HG03175 (cell line): ENCODE data around the gene SNRPD3.

ENCODE experiments used
- ATAC-seq: cut with Tn5 transposase; IDR thresholded peaks from one replicate; pipeline ENCODE4 v1.9.1; 2021; ENCODE audit warnings: mild to moderate bottlenecking, moderate library complexity; ENCODE audit not compliant: unreplicated experiment

Gene SNRPD3

GRCh38 chr22:24565077-24565476, 9.3 kb downstream of the SNRPD3 start:
- ATAC-seq = no peak

GRCh38 chr22:24566899-24567511, 11.2 kb downstream of the SNRPD3 start:
- ATAC-seq = no peak

DNA sequence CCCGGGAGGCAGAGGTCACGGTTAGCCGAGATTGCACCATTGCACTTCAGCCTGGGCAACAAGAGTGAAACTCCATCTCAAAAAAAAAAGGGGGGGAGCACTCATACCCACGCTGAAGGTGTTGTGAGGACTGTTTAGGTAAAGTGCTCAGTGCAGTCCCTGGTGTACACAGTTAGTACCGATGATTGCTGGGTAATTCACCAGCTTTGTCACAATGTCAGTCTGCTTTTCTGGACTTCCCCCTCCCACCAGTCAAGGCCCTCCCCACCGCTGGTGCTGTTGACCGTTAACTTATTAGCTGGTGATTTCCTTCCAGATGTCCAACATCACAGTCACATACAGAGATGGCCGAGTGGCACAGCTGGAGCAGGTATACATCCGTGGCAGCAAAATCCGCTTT, 11.9 kb downstream of the SNRPD3 start:
- no peak for ATAC-seq

DNA sequence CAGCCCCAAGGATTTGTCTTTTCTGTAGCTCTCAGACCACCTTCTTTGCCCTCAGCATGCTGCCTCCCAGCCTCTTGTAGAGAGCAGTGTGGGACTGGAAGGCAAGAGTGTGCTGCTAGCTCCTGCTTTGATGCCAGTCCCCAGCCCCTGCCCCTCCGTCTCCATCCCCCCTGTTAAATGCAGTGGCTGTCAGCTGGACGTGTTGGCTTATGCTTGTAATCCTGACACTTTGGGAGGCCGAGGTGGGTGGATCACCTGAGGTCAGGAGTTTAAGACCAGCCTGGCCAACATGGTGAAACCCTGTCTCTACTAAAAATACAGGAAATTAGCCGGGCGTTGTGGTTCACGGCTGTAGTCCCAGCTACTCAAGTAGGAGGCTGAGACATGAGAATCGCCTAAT, 15.5 kb downstream of the SNRPD3 start:
- no peak for ATAC-seq

DNA sequence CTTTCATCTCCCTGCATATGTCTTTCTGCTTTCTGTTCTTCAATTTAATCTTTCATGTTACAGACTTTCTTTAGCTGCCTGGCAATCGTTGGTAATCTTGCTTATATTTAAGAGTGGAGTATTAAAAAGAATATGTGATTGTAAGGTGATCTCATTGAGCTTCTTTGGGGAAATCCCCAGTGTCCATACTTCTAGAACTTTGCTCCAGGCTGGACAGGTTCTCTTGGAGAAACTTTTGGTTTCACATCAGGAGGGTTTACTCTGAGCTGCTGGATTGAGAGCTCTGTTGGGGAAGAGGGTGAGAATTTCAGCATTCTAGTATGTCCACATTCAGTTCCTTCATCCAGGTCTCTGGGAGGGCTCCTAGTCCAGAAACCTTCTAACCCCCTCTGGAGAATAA, 21.0 kb downstream of the SNRPD3 start:
- ATAC-seq = no peak

GRCh38 chr22:24578355-24579257, 22.8 kb downstream of the SNRPD3 start:
- ATAC-seq = no peak

GRCh38 chr22:24579258-24579601, 23.4 kb downstream of the SNRPD3 start:
- no peak for ATAC-seq

- no peak for ATAC-seq
Measured at GRCh38 chr22:24580276-24580675, 24.5 kb downstream of the SNRPD3 start.

DNA sequence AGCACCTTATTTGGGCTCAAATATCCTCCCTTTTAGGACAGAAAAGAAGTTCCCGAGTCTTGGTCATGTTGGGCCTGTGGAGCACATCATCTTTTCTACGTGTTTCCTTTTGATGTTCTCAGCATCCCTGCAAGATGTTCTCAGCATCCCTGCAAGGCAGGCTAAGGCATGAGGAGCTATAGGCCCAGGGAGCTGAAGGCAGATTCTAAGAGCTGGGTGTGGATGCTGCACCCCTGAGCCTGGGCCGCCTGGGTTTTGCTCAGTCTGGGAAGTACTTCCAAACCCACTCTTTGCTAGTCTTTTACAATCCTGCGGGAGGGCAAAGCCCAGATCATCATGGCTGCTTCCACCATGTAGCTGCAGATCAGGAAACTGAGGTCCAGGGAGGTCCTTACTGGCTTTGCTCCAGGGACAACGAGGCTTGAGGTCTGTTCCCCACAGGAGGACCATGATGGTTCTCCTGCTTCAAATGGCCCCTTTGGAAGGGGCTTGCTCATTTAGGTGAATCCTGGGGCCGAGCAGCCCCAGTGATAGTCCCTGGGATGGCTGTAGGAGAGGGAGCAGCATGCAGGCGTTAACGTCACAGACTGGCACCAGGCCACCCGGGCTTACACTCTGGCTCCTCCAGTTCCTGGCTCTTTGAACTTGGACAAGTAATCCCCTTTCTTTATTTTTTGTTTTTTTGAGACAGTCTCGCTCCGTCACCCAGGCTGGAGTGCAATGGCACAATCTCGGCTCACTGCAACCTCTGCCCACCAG, 26.4 kb downstream of the SNRPD3 start:
- no peak for ATAC-seq

DNA sequence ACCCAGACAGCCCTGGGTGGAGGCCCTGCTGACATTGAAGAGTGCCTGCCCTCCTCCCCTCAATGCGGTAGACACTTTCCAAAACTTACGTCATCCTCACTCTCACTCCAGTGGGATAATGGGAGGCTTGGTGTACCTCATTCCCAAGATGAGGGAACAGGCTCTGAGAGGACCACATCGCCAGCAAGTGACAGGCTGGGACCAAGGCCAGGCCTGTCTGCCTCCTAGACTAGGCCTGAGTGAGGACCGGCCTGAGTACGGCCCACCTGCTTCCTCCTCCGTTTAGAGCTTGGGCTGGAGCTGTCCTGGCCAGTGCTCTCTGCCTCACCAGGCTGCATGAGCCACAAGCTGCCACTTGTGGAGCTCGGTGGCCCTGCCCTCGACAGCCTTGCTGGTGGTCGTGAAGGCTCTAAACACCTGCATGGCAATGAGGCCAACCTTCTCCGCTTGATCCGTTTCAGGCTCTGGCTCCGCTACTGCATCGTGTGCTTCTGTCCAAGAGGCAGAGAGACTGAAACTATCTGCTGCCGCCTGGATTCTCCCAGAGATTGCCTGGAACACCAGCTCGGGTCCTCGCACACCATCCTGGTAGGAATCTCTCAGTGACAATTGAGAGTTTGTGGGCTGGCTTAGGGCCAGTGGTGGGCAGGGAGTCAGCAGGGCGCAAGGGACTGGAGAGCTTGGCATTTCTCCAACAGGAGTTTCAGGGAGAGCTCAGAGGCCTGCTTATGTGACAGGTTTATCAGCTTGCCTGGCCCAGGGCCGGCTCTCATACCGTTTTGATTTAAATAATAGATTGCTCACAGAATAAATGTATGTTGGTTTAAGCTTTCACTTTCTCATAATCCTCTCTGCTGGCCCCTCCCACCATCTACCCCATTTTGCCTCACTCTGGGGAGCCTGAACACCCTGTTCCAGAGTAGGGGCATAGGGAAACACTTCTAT, 27.7 kb downstream of the SNRPD3 start:
- ATAC-seq = no peak

- ATAC-seq = no peak
Measured at GRCh38 chr22:24584166-24584790, 28.5 kb downstream of the SNRPD3 start.

GRCh38 chr22:24584871-24585411, 29.1 kb downstream of the SNRPD3 start:
- ATAC-seq = no peak

DNA sequence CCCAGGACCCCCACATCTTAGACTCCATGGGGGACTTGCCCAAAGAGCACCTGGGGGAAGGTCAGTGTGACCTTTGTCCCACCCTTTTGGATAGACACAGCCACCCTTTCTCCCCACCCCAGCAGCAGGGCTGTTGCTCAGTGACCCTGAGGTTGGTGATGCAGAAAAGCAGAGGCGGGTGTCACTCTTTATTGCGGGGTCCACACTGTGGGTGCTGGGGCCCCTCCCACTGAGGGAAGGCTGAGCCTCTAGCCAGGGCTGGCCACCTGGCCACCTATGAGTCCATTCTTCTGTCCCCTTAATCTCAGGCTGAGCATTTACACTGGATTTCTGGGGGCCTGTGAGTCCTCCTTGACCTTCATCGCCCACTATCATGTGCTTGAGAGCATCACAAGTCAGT, 29.7 kb downstream of the SNRPD3 start:
- no peak for ATAC-seq

GRCh38 chr22:24585927-24586546, 30.2 kb downstream of the SNRPD3 start:
- ATAC-seq = no peak

- no peak for ATAC-seq
Measured at GRCh38 chr22:24587251-24587650, 31.5 kb downstream of the SNRPD3 start.

- no peak for ATAC-seq
Measured at GRCh38 chr22:24587948-24588347, 32.1 kb downstream of the SNRPD3 start.

DNA sequence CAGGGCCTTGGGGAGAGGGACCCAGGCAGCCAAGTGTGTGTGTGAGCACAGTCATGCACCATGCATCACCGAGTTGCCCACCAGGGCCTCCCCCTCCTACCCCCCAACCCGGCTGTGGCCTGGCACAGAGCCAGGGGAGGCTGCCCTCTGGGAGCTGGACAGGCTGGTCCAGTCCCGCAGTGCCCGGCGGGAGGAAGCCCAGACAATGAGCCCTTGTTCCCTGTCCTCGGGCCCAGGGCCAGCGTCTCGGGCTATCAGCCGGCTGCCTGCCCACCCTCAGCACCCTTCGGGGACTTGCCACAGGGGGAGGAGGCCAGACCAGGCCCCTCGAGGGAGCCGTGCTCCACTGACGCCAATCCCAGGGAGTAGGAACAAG, 32.6 kb downstream of the SNRPD3 start:
- no peak for ATAC-seq

- no peak for ATAC-seq
Measured at GRCh38 chr22:24588757-24589481, 33.1 kb downstream of the SNRPD3 start.

- ATAC-seq = no peak
Measured at GRCh38 chr22:24589518-24590030, 33.8 kb downstream of the SNRPD3 start.
